Left cardiac atrium (tissue), 4 donors: Measurements from ENCODE around the gene REPIN1. TPM values are rescaled to one million over a fixed set of nuclear protein-coding genes. Genes with fewer than 3 reads are reported as not detected.

Source experiments
- ATAC-seq, 2 donors: fragments of 200-7000 bp; cut with Tn5 transposase; one replicate each; pipeline ENCODE4 v1.9.1; 2020; ENCODE audit warnings: mild to moderate bottlenecking in 2 of 2, moderate library complexity in 2 of 2
- DNase-seq: peaks from one replicate; pipeline ENCODE4 v3.0.0-alpha.2; 2020
- intact Hi-C, 2 donors: fragments of 100-400 bp; cut with DNase I; formaldehyde crosslinking; loops; one replicate each; pipeline versions ENCODE4 v1.14.1 to v1.15.1; 2022 to 2023
- total RNA-seq, 2 donors: library from RNA; stranded (reverse); fragmentation: NEBNext Ultra II Directional; extraction: Animal tissue kit (Norgen Biotek cat#: 25700); gene quantifications; one replicate each; pipeline ENCODE4 v1.2.1, GENCODE V29; 2021
- donor health status: DM: no; HTN: yes; CAD: no.
- donor health status: DM: no; HTN: yes; CAD: no; lungs with severe emphysema.
- donor health status: DM: yes; HTN: yes; CAD: no.
- donor health status: Dilated cardiomyopathy.

REPIN1 gene
- total RNA-seq, 2 donors from 2014 or later = 100 to 108 TPM

DNA sequence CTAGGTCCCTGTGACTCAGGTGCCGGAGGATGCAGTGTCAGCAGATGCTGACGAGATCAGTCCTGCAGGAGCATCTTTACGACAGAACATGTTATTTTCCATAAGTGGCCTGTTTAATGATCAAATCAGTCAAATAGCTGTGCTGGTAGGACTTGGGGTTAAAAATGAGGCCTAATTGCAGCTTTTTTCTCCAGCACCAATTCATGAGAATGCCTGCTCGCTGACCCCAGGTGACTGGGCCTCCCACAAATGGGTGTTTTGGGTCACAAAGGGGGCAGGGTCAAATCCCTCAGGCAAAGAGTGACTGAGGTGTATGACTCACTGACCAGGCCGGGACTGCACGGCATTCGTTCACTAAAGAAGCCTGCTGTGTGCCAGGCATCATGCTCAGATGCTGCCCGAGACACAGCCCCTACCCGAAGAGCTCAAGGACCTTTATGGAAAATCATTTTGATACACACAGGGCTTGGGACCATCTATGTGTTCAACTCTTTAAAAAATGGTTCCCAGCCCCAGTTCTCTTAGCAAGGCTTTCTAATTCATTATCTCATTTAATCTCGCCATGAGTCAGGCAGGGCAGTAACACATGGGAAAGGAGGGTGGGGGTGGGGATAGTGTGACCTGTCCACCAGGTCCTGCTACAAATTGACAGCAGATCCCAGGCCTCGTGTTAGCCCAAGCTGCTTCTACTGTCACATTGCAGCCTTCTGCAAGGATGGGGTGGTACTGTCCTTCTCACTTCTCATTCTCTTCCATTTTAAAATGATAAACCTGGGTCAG is 31.6 kb downstream of the REPIN1 start:
- ATAC-seq (no peak), DNase-seq (no peak)
- intact Hi-C loops = no loop called here

DNA sequence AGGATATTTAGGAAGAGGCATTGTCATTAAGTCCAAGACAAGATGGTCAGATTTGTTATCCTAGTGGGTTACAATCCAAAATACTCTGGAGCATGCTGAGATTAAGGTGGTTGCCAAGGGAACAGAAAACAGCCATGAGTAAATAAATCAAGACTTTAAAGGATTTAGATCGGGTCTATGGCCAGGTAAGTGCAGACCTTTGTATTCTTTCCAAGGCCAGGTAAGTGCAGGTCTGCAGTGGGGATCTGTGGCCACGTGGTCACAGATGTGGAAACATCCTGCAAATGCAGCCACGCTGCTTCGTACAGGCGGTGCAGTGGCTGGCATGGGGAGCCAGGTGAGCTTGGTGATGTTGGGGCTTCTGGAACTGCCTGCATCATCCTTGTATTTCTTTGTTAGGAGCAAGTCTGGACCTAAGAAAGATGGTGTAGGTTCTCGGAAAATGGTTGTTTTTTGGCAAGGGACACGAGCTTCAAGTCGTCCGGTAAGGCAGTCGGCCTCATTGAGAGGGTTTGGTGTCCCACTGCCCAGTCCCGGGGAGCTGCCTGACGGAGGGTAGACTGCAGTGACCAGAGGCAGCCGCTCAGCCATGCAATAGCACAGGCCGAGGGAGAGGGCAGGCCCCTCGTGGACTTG is 32.3 kb downstream of the REPIN1 start:
- intact Hi-C loops = no loop called here
- DNase-seq = no peak
- ATAC-seq = no peak

DNA sequence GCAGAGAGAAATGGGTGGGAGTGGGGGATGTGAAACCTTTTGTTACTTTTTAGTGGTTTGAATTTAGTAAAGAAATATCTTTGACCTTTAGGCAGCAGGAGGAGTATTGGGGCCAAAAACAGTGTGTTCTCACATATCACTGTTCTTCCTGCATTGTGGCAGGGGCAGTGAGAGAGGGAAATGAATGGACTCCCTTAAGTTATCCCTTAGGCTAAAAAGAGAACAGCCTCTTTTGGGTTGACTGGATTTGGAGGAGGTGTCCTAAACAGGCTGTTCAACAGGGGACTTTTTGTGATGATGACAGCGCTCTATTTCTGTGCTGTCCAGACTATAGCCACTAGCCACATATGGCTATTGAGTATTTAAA is 32.8 kb downstream of the REPIN1 start:
- intact Hi-C loops = no loop called here
- no peak for ATAC-seq
- DNase-seq = no peak

DNA sequence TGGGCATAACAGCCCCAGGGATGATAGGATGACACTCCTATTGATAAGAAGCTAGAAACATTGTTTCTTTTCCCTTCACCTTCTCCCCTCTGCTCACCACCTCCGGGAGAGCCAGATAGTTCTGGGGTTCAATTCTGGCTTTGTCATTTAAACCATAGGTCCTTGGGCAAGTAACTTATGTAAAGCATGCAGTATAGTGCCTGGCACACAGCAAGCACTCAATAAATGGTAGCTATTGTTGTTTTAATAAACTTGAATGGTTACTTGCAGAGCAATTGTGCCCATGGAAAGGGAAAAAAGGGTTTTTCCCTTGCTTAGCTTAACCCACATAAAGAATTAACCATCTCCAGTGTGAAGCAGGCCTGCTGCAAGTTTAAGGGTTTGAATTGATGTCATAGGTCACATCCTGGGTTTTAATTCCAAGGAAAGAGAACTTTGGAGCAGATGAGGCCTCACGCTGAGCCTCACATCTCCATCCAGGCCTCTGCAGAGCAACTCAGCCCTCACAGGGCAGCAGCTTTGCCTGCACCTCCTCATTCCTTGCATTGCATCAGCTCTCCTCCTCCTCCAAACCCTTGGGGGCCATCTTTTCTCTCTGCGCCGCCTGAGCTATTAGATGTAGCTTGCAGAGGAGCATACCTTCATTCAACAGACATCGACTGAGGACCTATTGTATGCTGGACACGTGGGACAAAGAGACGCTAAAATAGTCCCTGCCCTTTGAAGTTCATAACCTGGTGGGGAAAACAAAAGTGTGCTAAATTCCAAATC is 33.4 kb downstream of the REPIN1 start:
- DNase-seq = no peak
- ATAC-seq = no peak
- intact Hi-C loops = no loop called here

DNA sequence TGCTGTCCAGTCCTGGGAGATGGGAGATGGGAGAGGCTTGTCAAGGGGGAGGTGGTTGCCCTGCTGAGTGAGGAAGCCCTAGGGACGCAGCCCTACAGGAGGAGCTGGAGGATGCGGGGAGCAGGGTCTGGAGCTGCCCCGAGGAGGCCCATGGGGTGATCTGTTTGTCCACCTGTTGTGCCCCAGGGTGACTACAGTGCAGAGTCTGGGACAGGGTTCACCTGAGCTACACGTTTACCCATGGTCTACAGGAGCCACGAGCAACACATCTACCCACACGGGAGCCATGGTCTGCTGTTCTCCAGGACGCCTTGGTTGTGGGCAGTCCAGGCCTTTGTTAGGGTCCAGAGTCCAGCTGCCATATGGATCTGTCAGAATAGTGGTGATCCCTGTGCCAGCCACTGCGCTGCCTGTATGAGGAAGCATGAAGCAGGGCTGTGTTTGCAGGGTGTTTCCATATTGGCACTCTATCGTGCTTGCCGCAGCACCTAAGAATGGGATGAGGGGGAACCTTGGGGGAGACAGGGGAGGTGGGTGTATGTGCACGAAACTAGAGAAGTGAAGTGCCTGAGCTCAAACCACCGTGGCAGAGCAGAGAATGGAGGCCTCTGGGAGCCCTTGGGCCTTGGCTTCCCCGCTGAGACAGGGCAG is 34.2 kb downstream of the REPIN1 start:
- ATAC-seq (no peak), DNase-seq (no peak)
- intact Hi-C loops = no loop called here

DNA sequence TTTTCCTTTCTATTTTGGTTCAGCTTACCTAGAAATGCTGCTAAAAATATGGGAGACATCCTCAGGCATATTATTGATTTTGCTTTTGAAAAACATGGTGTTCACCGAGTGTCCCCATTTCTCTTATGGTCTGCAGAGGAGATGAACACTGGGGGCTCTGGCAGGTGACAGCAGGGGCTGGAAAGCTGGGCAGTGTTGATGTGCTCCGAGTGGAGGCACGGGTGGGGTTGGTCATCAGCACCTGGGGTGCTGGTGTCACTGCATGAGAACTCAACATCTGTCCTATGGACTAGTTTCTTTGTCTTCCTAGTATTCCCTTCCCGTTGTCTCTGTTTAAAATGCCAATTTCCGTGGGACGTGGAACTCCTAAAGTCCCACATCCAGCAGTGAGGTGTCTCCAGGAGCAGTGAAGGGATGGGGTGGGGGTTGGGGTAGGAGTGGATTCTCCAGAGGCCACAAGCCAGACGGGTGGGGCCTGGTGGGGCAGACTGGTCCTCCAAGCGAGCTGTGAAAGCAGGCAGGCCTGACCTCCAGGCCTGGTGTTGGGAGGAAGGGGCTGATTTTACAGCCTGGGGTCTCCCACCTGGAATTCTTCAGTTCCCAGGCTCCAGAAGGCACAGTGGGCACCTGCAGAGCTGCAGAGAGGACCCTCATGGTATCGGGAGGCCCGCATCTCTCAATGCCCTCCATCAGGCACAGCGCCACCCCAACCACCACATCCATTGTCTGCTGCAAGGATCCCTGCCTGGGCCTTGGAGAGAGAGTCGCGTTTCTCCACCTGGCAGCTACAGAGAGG is 35.0 kb downstream of the REPIN1 start:
- DNase-seq (no peak), ATAC-seq (no peak)
- intact Hi-C loops = no loop called here

DNA sequence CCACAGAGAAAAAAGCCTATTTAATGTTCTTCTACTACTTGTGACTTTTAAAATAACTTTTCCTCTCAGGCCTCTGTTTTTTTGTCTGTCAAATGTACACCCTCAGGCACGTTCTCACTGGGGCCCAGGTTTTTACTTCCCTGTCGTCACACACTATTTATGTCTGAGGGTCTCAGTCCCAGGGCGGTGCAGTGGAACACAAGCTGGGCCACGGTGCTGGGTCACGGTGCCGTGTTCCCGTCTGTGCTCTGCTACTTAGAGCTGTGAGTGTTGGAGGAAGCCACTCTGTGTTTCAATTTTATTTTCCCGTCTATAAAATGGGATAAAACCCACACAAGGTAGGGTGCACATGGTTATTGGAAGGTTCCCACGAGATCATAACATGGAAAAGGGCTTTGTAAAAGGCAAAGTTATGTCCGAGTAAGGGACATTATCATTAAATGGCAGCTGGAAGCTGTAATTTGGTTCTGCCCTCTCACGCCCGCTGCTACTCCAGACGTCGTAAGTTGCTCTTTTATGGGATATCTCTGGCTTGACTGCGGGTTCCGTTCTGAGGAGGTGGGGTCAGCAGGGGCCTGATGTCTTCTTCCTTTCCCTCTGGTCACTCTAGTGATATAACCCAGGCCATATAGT is 35.7 kb downstream of the REPIN1 start:
- no peak for DNase-seq
- ATAC-seq = peak in 1 of 2 donors; percentile 25

DNA sequence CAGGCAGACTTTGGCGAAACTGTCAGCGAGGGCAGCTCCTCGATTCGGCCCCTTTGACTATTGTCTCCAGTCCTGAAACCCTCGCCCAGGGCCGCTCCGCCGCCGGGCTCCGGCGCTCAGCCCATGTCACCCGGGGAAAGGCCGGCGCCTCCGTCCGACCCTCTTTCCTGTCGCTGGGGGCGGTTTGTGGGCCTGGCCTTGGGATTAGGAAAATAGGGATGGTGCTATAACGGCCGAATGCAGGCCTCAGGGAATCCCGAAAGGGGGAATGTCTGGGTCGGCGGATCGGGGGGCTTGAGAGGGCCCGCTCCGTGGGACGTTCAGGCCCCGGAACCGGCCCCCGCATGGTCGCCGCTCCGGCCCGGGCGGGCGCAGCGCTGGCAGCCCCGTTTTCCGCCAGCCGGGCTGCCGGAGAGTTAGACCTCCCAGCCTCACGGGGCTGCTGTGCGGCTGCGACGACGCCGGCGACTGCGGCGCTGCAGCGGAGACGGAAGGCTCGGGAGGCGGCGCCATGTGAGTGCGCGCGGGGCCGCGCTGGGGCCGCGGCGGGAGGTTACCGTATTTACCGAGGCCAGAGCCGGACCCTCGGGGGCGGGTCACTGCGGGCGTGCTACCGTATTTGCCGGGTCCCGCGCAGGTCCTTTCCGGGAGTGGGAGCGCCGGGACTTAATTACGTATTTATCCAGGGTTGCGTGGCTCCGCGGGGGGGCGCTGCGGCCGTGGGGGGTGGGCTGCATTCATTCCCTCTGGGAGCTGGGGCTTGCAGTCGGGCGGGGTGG is 36.4 kb downstream of the REPIN1 start:
- peak; percentile 92 to 95 for ATAC-seq
- intact Hi-C loops = loop anchor here in 1 of 2 donors (5.0 kb wide), 1 partner anchor 38 kb away; the partner anchor contains the start of gene REPIN1
- DNase-seq = peak; percentile 92

More for the DNA sequence above, 35.7 kb downstream of the REPIN1 start:
- intact Hi-C loops = no loop called here

DNA sequence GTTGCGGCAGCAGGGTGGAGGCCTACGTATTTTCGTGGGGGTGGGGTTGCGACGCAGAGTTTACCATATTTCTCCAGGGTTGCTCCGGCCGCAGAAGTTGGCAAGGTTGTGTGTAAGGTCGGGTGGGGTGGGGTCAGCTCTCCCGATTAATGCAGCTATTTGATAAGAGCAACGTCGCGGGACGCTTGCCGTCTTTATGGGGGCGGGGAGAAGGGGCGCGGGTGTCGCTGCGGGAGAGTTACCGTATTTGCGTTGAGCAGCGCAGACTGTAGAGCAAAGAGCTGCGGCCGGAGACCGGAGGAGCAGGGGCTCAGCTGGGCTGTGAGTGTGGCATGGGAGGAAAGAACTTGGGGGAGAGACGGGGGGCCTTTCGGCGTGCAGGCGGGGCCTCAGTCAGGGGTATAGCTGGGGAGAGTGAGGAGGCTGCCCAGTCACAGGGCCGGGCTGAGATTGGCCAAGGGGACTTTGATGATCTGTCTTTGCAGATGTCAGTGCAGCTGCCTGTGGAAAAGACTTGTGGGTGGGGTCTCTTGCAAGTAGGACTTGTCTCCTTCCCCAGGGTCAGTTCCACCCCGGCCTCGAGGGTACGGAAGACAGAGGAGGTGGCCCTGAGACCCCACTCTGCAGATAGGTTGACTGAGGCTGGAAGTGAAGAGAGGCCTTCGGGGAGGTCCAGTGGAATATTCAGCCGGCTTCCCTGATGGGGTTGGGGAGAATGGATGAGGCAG is 37.1 kb downstream of the REPIN1 start:
- peak; percentile 28 to 48 for ATAC-seq
- no peak for DNase-seq
- intact Hi-C loops = loop anchor here in 1 of 2 donors (5.0 kb wide), 1 partner anchor 38 kb away; the partner anchor contains the start of gene REPIN1

DNA sequence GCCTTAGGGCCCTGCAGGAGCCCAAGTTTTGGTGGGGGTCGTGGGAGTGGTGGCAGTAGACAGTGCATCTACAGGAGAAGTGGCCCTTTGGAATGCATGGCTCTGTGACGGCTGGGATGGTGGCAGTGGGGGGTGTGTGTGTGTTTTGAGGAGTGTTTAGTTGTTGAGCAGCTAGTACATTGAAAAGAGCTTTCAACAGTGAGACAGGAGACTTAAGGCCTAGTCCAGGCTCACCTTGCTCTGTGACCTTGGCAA is 37.6 kb downstream of the REPIN1 start:
- intact Hi-C loops = loop anchor here in 1 of 2 donors (5.0 kb wide), 1 partner anchor 39 kb away; the partner anchor contains the start of gene REPIN1
- ATAC-seq (no peak), DNase-seq (no peak)

DNA sequence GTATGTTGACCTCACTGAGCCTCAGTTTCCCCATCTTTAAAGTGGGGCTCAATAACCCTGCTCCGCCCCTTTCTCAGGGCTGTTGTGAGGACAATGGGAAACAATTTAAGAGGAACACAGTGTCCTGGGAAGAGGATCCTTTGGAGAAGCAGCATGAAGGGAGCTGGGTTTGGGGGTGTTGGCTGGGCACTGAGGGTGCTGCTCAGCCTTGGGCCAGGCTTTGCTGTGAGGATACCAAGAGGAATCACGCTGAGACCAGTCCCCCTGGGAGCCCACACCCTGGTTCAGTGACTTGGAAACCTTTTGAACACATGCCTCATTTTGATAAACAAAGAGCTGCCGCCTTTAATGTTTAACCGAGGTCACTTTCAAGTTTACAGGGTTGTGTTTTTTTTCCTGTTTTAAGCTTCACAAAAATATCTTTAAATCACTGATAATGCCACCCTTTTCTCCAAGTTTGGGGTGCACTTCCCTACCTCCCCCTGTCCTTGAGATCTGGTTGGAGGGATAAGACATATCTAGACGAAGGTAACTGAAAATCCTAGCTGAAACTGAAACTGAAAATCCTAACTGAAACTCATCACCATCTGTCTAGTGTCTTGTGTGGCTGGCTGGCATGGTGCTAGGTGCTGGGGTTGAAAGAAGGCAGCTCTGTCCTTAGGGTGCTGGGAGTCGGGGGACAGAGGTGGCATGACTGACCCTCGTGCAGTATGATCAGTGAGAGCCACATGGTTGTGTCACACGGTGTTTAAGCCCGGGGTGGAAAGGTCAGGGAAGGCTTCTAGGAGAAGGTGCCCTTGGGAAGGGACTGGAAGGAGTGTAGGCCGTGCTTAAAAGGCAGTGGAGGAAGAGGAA is 38.2 kb downstream of the REPIN1 start:
- ATAC-seq (no peak), DNase-seq (no peak)
- intact Hi-C loops = loop anchor here in 1 of 2 donors (5.0 kb wide), 1 partner anchor 39 kb away; the partner anchor contains the start of gene REPIN1

DNA sequence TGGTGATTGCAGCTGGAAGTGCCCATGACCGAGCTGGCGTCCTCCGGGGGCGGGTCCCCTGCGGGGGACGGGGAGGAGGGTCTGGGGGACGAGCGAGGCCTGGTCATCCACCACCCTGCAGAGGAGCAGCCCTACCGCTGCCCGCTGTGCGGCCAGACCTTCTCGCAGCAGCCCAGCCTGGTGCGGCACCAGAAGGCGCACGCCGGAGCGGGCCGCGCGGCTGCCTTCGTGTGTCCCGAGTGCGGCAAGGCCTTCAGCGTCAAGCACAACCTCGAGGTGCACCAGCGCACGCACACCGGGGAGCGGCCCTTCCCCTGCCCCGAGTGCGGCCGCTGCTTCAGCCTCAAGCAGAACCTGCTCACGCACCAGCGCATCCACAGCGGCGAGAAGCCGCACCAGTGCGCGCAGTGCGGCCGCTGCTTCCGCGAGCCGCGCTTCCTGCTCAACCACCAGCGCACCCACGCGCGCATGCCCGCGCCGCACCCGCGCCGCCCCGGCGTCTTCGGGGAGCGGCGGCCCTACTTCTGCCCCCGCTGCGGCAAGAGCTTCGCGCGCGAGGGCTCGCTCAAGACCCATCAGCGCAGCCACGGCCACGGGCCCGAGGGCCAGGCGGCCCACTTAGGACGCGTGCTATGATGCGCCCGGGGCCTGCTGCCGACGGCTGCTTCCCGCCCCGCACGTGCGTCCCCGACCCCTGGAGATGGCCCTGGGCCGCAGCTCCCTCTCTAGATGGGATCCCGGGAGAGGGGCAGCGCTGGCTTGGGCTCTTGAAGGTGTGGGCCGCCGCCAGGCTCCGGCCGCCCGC is 39.2 kb downstream of the REPIN1 start:
- DNase-seq (no peak), ATAC-seq (no peak)
- intact Hi-C loops = loop anchor here in 1 of 2 donors (5.0 kb wide), 1 partner anchor 40 kb away; the partner anchor contains the start of gene REPIN1

DNA sequence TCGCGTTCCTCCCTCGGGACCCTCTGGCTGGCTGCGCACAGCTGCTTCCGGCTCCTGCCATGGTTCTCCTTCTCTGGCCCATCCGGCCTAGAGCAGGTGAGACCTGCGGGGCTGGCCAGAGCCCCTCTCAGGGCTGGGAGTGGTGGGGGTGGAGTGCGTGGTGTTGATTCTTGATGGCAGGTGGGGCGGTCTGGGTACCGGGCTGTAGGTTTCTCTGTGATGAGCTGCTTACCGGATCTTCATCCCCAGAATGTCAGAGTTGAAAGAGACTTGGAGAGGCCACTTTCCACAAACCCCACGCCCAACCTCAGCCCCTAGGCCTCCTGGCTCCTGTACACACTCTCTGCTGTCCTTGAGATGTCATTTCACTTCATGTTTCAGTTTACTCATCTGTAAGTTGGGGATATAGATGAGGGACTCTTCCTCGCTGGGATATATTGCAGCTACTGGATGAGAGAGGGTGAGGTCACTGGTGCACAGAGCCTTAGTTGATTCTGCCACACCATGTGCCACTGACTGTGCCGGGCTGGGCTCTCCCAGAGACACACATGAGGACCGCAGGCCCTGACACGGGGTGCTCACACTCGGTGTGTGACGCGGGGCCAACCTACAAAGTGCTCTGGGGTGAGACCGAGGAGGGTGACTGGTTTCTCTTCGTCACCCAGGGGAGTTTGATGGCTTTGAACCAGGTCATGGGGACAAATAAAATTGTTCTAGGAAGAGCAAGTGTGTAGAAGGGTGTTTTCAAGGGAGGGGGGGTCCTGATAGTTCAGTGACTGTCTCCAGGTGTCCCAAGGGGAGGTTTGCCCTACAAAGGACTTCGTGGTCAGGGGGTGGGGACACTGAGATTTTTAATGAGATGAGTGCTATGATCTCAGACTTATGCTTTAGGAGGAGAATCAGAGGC is 40.0 kb downstream of the REPIN1 start:
- no peak for DNase-seq
- intact Hi-C loops = loop anchor here in 1 of 2 donors (5.0 kb wide), 1 partner anchor 41 kb away; the partner anchor contains the start of gene REPIN1
- no peak for ATAC-seq
